ENCODE data around the gene ERFL.

Gene ERFL

GRCh38 chr19:41869374-41869955 is 58.8 kb downstream of the ERFL start:
- in situ Hi-C loops (cut with MboI; ENCODE audit: low pct_unique_long_range_greater_than_20kb, low sequenced_read_pairs) = no loop called here
- no peak for DNase-seq

GRCh38 chr19:41868989-41869300 is 59.3 kb downstream of the ERFL start:
- no peak for DNase-seq
- in situ Hi-C loops (cut with MboI; ENCODE audit: low pct_unique_long_range_greater_than_20kb, low sequenced_read_pairs) = no loop called here

- no peak for DNase-seq
- in situ Hi-C loops (cut with MboI; ENCODE audit: low pct_unique_long_range_greater_than_20kb, low sequenced_read_pairs) = no loop called here
Observed at GRCh38 chr19:41868120-41868988, 59.9 kb downstream of the ERFL start.

- DNase-seq = no peak
- in situ Hi-C loops (cut with MboI; ENCODE audit: low pct_unique_long_range_greater_than_20kb, low sequenced_read_pairs) = no loop called here
Observed at GRCh38 chr19:41866284-41866683, 62.0 kb downstream of the ERFL start.

GRCh38 chr19:41864374-41864773 is 63.9 kb downstream of the ERFL start:
- no peak for DNase-seq
- in situ Hi-C loops (cut with MboI; ENCODE audit: low pct_unique_long_range_greater_than_20kb, low sequenced_read_pairs) = no loop called here

- in situ Hi-C loops (cut with MboI; ENCODE audit: low pct_unique_long_range_greater_than_20kb, low sequenced_read_pairs) = no loop called here
- DNase-seq = peak; percentile 60
Observed at GRCh38 chr19:41863209-41863931, 64.9 kb downstream of the ERFL start.

- in situ Hi-C loops (cut with MboI; ENCODE audit: low pct_unique_long_range_greater_than_20kb, low sequenced_read_pairs) = no loop called here
- peak; percentile 10 for DNase-seq
Observed at GRCh38 chr19:41862445-41862986, 65.7 kb downstream of the ERFL start.

- in situ Hi-C loops (cut with MboI; ENCODE audit: low pct_unique_long_range_greater_than_20kb, low sequenced_read_pairs) = no loop called here
- DNase-seq = no peak
Observed at GRCh38 chr19:41861846-41862245, 66.4 kb downstream of the ERFL start.

GRCh38 chr19:41861116-41861768 is 67.0 kb downstream of the ERFL start:
- peak; percentile 28 for DNase-seq
- in situ Hi-C loops (cut with MboI; ENCODE audit: low pct_unique_long_range_greater_than_20kb, low sequenced_read_pairs) = no loop called here

- DNase-seq = peak; percentile 33
- in situ Hi-C loops (cut with MboI; ENCODE audit: low pct_unique_long_range_greater_than_20kb, low sequenced_read_pairs) = no loop called here
Observed at GRCh38 chr19:41860419-41861115, 67.7 kb downstream of the ERFL start.

- in situ Hi-C loops (cut with MboI; ENCODE audit: low pct_unique_long_range_greater_than_20kb, low sequenced_read_pairs) = no loop called here
- DNase-seq = peak; percentile 100
Observed at GRCh38 chr19:41859618-41860418, 68.4 kb downstream of the ERFL start, which contains the start of gene RPS19. Gene RPS19 (plus strand): TSS chr19:41860255. CDS start chr19:41860775, 520 bp downstream.

GRCh38 chr19:41859213-41859617 is 69.0 kb downstream of the ERFL start:
- DNase-seq = no peak
- in situ Hi-C loops (cut with MboI; ENCODE audit: low pct_unique_long_range_greater_than_20kb, low sequenced_read_pairs) = no loop called here

All from KBM-7 (cell line).